Measurements from ENCODE around the gene EPHB3. TPM values are rescaled to one million over a fixed set of nuclear protein-coding genes. Genes with fewer than 3 reads are reported as not detected.

The EPHB3 gene
- total RNA-seq, 1 donor from 2014 or later, result 0.05 TPM

GRCh38 chr3:184577546-184577945 is 16.0 kb downstream of the EPHB3 start:
- intact Hi-C loops (cut with micrococcal nuclease), result no loop called here

- intact Hi-C loops (cut with micrococcal nuclease), result no loop called here
Observed at GRCh38 chr3:184578218-184578617, 16.6 kb downstream of the EPHB3 start.

- intact Hi-C loops (cut with micrococcal nuclease), result no loop called here
Observed at GRCh38 chr3:184578822-184579221, 17.2 kb downstream of the EPHB3 start.

GRCh38 chr3:184579513-184579912 is 17.9 kb downstream of the EPHB3 start:
- intact Hi-C loops (cut with micrococcal nuclease), result no loop called here

- intact Hi-C loops (cut with micrococcal nuclease), result no loop called here
Observed at GRCh38 chr3:184580376-184580775, 18.8 kb downstream of the EPHB3 start.

- intact Hi-C loops (cut with micrococcal nuclease), result no loop called here
Observed at GRCh38 chr3:184581331-184581855, 19.8 kb downstream of the EPHB3 start.

- intact Hi-C loops (cut with micrococcal nuclease), result no loop called here
Observed at GRCh38 chr3:184582646-184583577, 21.3 kb downstream of the EPHB3 start.

GRCh38 chr3:184583578-184584451 is 22.2 kb downstream of the EPHB3 start:
- intact Hi-C loops (cut with micrococcal nuclease), result no loop called here

GRCh38 chr3:184584464-184584891 is 22.9 kb downstream of the EPHB3 start:
- intact Hi-C loops (cut with micrococcal nuclease), result no loop called here

GRCh38 chr3:184585545-184585944 is 24.0 kb downstream of the EPHB3 start:
- intact Hi-C loops (cut with micrococcal nuclease), result no loop called here

GRCh38 chr3:184586851-184587250 is 25.3 kb downstream of the EPHB3 start:
- intact Hi-C loops (cut with micrococcal nuclease), result no loop called here

- intact Hi-C loops (cut with micrococcal nuclease), result no loop called here
Observed at GRCh38 chr3:184588776-184589175, 27.2 kb downstream of the EPHB3 start.

- intact Hi-C loops (cut with micrococcal nuclease), result no loop called here
Observed at GRCh38 chr3:184590795-184591194, 29.2 kb downstream of the EPHB3 start.

GRCh38 chr3:184591789-184592188 is 30.2 kb downstream of the EPHB3 start:
- intact Hi-C loops (cut with micrococcal nuclease), result no loop called here

GRCh38 chr3:184592371-184593219 is 31.0 kb downstream of the EPHB3 start:
- intact Hi-C loops (cut with micrococcal nuclease), result no loop called here

GRCh38 chr3:184593220-184593927 is 31.8 kb downstream of the EPHB3 start:
- intact Hi-C loops (cut with micrococcal nuclease), result no loop called here

GRCh38 chr3:184593928-184594303 is 32.3 kb downstream of the EPHB3 start:
- intact Hi-C loops (cut with micrococcal nuclease), result no loop called here

- intact Hi-C loops (cut with micrococcal nuclease), result no loop called here
Observed at GRCh38 chr3:184594371-184595001, 32.9 kb downstream of the EPHB3 start.

- intact Hi-C loops (cut with micrococcal nuclease), result no loop called here
Observed at GRCh38 chr3:184595726-184596125, 34.1 kb downstream of the EPHB3 start.

GRCh38 chr3:184596233-184596632 is 34.6 kb downstream of the EPHB3 start:
- intact Hi-C loops (cut with micrococcal nuclease), result no loop called here
